IMR-90 (cell line): Measurements from ENCODE around the gene TMEM63A. TPM values are rescaled to one million over a fixed set of nuclear protein-coding genes. Genes with fewer than 3 reads are reported as not detected.

ENCODE experiments used
- ATAC-seq: fragments of 200-7000 bp; cut with Tn5 transposase; 2 replicates; pipeline ENCODE4 v1.9.1; 2020; ENCODE audit warnings: low read depth, mild to moderate bottlenecking, moderate library complexity
- BruUV-seq: library from RNA; stranded (reverse); fragments of 400-500 nt; replicated peaks from 2 replicates; lab custom pipeline; 2021; lab: Mats Ljungman, UMichigan
- CTCF ChIA-PET: fragments of 300-600 bp; formaldehyde crosslinking; extraction: SDS; loops from one replicate; lab custom pipeline; 2021; ENCODE audit warnings: antibody characterized with exemption; lab: Yijun Ruan, JAX
- POLR2A ChIA-PET: fragments of 300-600 bp; sonication (Branson Sonifier 250); formaldehyde crosslinking; loops from one replicate; lab custom pipeline; 2022; ENCODE audit warnings: antibody characterized with exemption; ENCODE audit not compliant: unreplicated experiment; lab: Charles Lee
- DNase-seq: peaks from one replicate; pipeline ENCODE4 v3.0.0; 2013
- H2AFZ ChIP-seq: replicated peaks from 2 replicates; pipeline ENCODE3; 2013; ENCODE audit warnings: low read length, mild to moderate bottlenecking; ENCODE audit not compliant: poor library complexity
- H2AK5ac ChIP-seq: 2 replicates; pipeline ENCODE4 v1.6.1; 2013; ENCODE audit warnings: low read depth, low read length, inconsistent platforms
- H2AK9ac ChIP-seq: replicated peaks from 2 replicates; pipeline ENCODE3; 2013; ENCODE audit warnings: mild to moderate bottlenecking, low read depth, low read length, moderate library complexity; ENCODE audit not compliant: poor library complexity
- H2BK120ac ChIP-seq: 2 replicates; pipeline ENCODE4 v1.6.1; 2013; ENCODE audit warnings: low read depth, low read length, inconsistent platforms
- H2BK15ac ChIP-seq: 3 replicates; pipeline ENCODE4 v1.6.1; 2013; ENCODE audit warnings: low read depth, low read length, inconsistent platforms
- H2BK20ac ChIP-seq: 2 replicates; pipeline ENCODE4 v1.6.1; 2013; ENCODE audit warnings: low read depth, mild to moderate bottlenecking, inconsistent platforms, low read length, moderate library complexity
- H2BK5ac ChIP-seq: 2 replicates; pipeline ENCODE4 v1.6.1; 2013; ENCODE audit warnings: mild to moderate bottlenecking, low read depth, low read length, inconsistent platforms; ENCODE audit not compliant: poor library complexity, severe bottlenecking
- H3K14ac ChIP-seq: replicated peaks from 2 replicates; pipeline ENCODE4 v1.6.1; 2013; ENCODE audit warnings: low read depth, low read length, inconsistent platforms
- H3K18ac ChIP-seq: 2 replicates; pipeline ENCODE4 v1.6.1; 2013; ENCODE audit warnings: low read depth, low read length, control low read depth
- H3K23ac ChIP-seq: 2 replicates; pipeline ENCODE4 v1.6.1; 2013; ENCODE audit warnings: low read depth, low read length, inconsistent platforms
- H3K27ac ChIP-seq: 2 replicates; pipeline ENCODE4 v1.5.1; 2013; ENCODE audit warnings: mild to moderate bottlenecking, control low read depth, low read length; ENCODE audit not compliant: insufficient read depth
- H3K27me3 ChIP-seq: 2 replicates; pipeline ENCODE4 v1.6.1; 2013; ENCODE audit warnings: low read length; ENCODE audit not compliant: control insufficient read depth, insufficient read depth
- H3K36me3 ChIP-seq: 2 replicates; pipeline ENCODE4 v1.6.1; 2013; ENCODE audit warnings: low read length, mixed read lengths; ENCODE audit not compliant: control insufficient read depth, insufficient read depth
- H3K4ac ChIP-seq: 2 replicates; pipeline ENCODE4 v1.6.1; 2013; ENCODE audit warnings: low read depth, low read length, inconsistent platforms
- H3K4me1 ChIP-seq: 2 replicates; pipeline ENCODE4 v1.6.1; 2013; ENCODE audit warnings: low read length, mixed read lengths; ENCODE audit not compliant: control insufficient read depth, insufficient read depth
- H3K4me2 ChIP-seq: 2 replicates; pipeline ENCODE4 v1.6.1; 2013; ENCODE audit warnings: low read depth, mild to moderate bottlenecking, control low read depth, low read length, moderate library complexity
- H3K4me3 ChIP-seq: 2 replicates; pipeline ENCODE4 v1.5.1; 2013; ENCODE audit warnings: low read depth, mild to moderate bottlenecking, control low read depth, low read length, moderate library complexity; ENCODE audit not compliant: insufficient read depth
- H3K56ac ChIP-seq: 2 replicates; pipeline ENCODE4 v1.6.1; 2013; ENCODE audit warnings: low read length, inconsistent platforms; ENCODE audit not compliant: insufficient read depth; ENCODE audit errors: extremely low read depth
- H3K79me1 ChIP-seq, 2 experiments: 2 replicates each; pipeline ENCODE4 v1.6.1; 2013; ENCODE audit warnings: low read length in 2 of 2, inconsistent platforms in 1 of 2, low read depth in 1 of 2
- H3K9ac ChIP-seq: 2 replicates; pipeline ENCODE4 v1.6.1; 2013; ENCODE audit warnings: low read depth, low read length, control low read depth
- H3K9me1 ChIP-seq: 2 replicates; pipeline ENCODE4 v1.6.1; 2013; ENCODE audit warnings: low read length, inconsistent platforms; ENCODE audit not compliant: insufficient read depth
- H3K9me3 ChIP-seq: 2 replicates; pipeline ENCODE4 v1.6.1; 2013; ENCODE audit warnings: low read length; ENCODE audit not compliant: control insufficient read depth, insufficient read depth
- H4K20me1 ChIP-seq: 2 replicates; pipeline ENCODE4 v1.6.1; 2013; ENCODE audit warnings: low read length, inconsistent platforms; ENCODE audit not compliant: insufficient read depth
- H4K5ac ChIP-seq: 2 replicates; pipeline ENCODE4 v1.6.1; 2013; ENCODE audit warnings: mild to moderate bottlenecking, low read depth, low read length, control low read depth
- H4K8ac ChIP-seq, 2 experiments: 2 replicates each; pipeline ENCODE4 v1.6.1; 2013; ENCODE audit warnings: low read depth in 2 of 2, low read length in 2 of 2, control low read depth in 1 of 2, inconsistent platforms in 1 of 2
- H4K91ac ChIP-seq: 2 replicates; pipeline ENCODE4 v1.6.1; 2013; ENCODE audit warnings: low read depth, low read length, inconsistent platforms; ENCODE audit not compliant: insufficient read depth
- BHLHE40 ChIP-seq: fragments of 150-350 bp; IDR thresholded peaks from 2 replicates; pipeline ENCODE4 v1.6.1; 2016; ENCODE audit warnings: mild to moderate bottlenecking, low read depth, low read length
- FOS ChIP-seq: fragments of 150-350 bp; IDR thresholded peaks from 2 replicates; pipeline ENCODE4 v1.6.1; 2016; ENCODE audit warnings: low read depth, low read length
- MAFK ChIP-seq: IDR thresholded peaks from 2 replicates; pipeline ENCODE4 v1.6.1; 2012; ENCODE audit warnings: low read depth, low read length, improper control_type of control experiment
- NFE2L2 ChIP-seq: fragments of 150-350 bp; IDR thresholded peaks from 2 replicates; pipeline ENCODE4 v1.6.1; 2016; ENCODE audit warnings: low read depth, mild to moderate bottlenecking, low read length
- RAD21 ChIP-seq: IDR thresholded peaks from 2 replicates; pipeline ENCODE4 v1.6.1; 2012; ENCODE audit warnings: low read length, improper control_type of control experiment
- RCOR1 ChIP-seq: IDR thresholded peaks from 2 replicates; pipeline ENCODE4 v1.6.1; 2012; ENCODE audit warnings: mild to moderate bottlenecking, low read length, improper control_type of control experiment; ENCODE audit not compliant: insufficient replicate concordance
- RFX5 ChIP-seq: IDR thresholded peaks from 2 replicates; pipeline ENCODE4 v1.8.0; 2012; ENCODE audit warnings: low read depth, mild to moderate bottlenecking, low read length, moderate library complexity
- WGBS, 2 experiments: methylation state at CpG; one replicate each; pipeline versions ENCODE4 v1.1.5 to v1.1.7; 2013; ENCODE audit warnings: missing lambda C conversion rate in 2 of 2; ENCODE audit not compliant: insufficient read length in 1 of 2; ENCODE audit errors: extremely low coverage in 2 of 2; 5-methylcytosine and 5-hydroxymethylcytosine counted together
- dilution Hi-C: fragments of 300-500 bp; cut with HindIII; formaldehyde crosslinking; loops from one replicate; pipeline ENCODE4 v1.14.3; 2018; ENCODE audit warnings: low sequenced_read_pairs; ENCODE audit not compliant: unreplicated experiment
- in situ Hi-C: fragments of 300-500 bp; cut with MboI; formaldehyde crosslinking; loops from 3 replicates; pipeline ENCODE4 v1.14.3; 2019; ENCODE audit warnings: low sequenced_read_pairs, inconsistent platforms, mixed read lengths
- intact Hi-C: fragments of 100-400 bp; cut with micrococcal nuclease; formaldehyde crosslinking; loops from 2 replicates; pipeline ENCODE4 v1.10.0; 2022
- polyA plus RNA-seq, 3 experiments: library from polyadenylated mRNA; depleted of rRNA; stranded (reverse); fragments of >200 nt; gene quantifications; 2 replicates each; pipeline ENCODE4 v1.2.3, GENCODE V29; 2012; ENCODE audit warnings: low replicate concordance in 1 of 3
- total RNA-seq: library from RNA; depleted of rRNA; stranded (reverse); fragments of >200 nt; gene quantifications from 2 replicates; pipeline ENCODE4 v1.2.3, GENCODE V29; 2012
- TF ChIP-seq, protein P1 (sequence below): fragments of 150-350 bp; IDR thresholded peaks from 2 replicates; pipeline ENCODE4 v1.6.1; 2017; ENCODE audit warnings: mild to moderate bottlenecking, antibody characterized with exemption, low read length, low read depth
- TF ChIP-seq, protein P2 (sequence below): fragments of 150-350 bp; IDR thresholded peaks from 2 replicates; pipeline ENCODE4 v1.6.1; 2016; ENCODE audit warnings: low read depth, mild to moderate bottlenecking, low read length, moderate library complexity, borderline replicate concordance

The TMEM63A gene
- total and polyA plus RNA-seq, 2 of the 4 experiments (the other 2 are of a cell fraction), result 4.7 to 23.3 TPM

DNA sequence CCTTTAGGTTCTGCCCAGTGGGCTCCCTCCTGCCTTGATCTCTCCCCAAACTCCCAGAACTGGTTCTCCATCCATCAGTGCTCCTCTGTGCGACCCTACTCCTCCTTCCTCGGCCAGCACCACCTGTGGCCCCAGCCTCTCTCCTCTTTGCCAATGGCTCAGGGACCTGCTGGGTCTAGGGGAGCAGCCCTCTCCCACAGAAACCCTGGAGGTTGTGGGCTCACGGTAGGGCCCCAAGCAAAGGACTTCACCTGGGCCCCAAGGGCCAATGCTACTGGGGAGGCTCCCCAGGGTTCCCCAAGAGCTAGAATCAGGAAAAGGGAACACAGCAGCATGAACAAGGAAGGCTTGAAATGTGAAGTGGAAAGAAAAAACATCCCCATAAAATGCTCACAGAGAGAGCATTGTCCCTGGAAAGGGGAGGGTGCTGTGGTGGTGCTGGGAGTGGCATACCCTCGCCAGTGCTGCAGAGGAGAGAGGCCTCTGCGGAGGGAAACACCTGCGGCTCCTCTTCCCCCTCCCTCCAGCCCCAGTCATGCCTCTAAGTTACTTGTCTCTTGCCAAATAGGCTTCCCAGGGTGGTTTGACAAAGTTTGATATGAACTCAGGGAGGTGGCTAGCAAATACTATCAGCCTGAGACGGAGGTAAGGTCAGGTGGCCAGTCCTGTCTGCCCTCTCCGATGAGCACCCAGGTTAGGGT is 2.5 kb downstream of the TMEM63A start:
- H2BK5ac ChIP-seq, result no peak overlapping the region
- peaks cover 35% of the 10 kb centered on the region for H4K20me1 ChIP-seq
- no peak overlapping the region for H3K18ac ChIP-seq
- no peak overlapping the region for H3K4ac ChIP-seq
- peaks cover 13% of the 10 kb centered on the region; the same call in 1 of the 2 replicates for H3K36me3 ChIP-seq
- no peaks in the 10 kb centered on the region for H3K9me3 ChIP-seq
- intact Hi-C loops (no loop called here), dilution Hi-C loops (no loop called here), in situ Hi-C loops (no loop called here)
- H4K91ac ChIP-seq, result no peak overlapping the region
- peaks cover 12% of the 10 kb centered on the region; the same call in 1 of the 2 replicates for H3K4me1 ChIP-seq
- H2BK120ac ChIP-seq, result no peak overlapping the region
- ChIA-PET CTCF (no interaction called here), POLR2A (no interaction called here)
- H3K4me2 ChIP-seq, result no peak overlapping the region
- no peak overlapping the region for H2BK20ac ChIP-seq
- no peak overlapping the region for H3K27ac ChIP-seq
- H3K4me3 ChIP-seq, result no peak overlapping the region
- no peak overlapping the region for H3K56ac ChIP-seq
- no peak overlapping the region for H3K14ac ChIP-seq
- H4K5ac ChIP-seq, result no peak overlapping the region
- ATAC-seq (no peak), DNase-seq (no peak)
- H2BK15ac ChIP-seq, result no peak overlapping the region
- H2AK9ac ChIP-seq, result no peak overlapping the region
- H3K9ac ChIP-seq, result no peak overlapping the region
- no peak overlapping the region for H3K23ac ChIP-seq
- no peaks in the 10 kb centered on the region for H3K27me3 ChIP-seq
- no peak overlapping the region for H2AK5ac ChIP-seq
- TF ChIP-seq, protein P1, sequence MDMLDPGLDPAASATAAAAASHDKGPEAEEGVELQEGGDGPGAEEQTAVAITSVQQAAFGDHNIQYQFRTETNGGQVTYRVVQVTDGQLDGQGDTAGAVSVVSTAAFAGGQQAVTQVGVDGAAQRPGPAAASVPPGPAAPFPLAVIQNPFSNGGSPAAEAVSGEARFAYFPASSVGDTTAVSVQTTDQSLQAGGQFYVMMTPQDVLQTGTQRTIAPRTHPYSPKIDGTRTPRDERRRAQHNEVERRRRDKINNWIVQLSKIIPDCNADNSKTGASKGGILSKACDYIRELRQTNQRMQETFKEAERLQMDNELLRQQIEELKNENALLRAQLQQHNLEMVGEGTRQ, result no peak
- TF ChIP-seq FOS, result no peak
- no peak for TF ChIP-seq RAD21
- no peak for TF ChIP-seq RCOR1
- TF ChIP-seq MAFK, result no peak
- TF ChIP-seq NFE2L2, result no peak
- no peak for TF ChIP-seq RFX5
- TF ChIP-seq, protein P2, sequence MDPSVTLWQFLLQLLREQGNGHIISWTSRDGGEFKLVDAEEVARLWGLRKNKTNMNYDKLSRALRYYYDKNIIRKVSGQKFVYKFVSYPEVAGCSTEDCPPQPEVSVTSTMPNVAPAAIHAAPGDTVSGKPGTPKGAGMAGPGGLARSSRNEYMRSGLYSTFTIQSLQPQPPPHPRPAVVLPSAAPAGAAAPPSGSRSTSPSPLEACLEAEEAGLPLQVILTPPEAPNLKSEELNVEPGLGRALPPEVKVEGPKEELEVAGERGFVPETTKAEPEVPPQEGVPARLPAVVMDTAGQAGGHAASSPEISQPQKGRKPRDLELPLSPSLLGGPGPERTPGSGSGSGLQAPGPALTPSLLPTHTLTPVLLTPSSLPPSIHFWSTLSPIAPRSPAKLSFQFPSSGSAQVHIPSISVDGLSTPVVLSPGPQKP, result no peak
- TF ChIP-seq BHLHE40, result no peak
- H3K79me1 ChIP-seq, result peaks cover 21 to 74% of the 10 kb centered on the region in 2 experiments
- no peak overlapping the region for H4K8ac ChIP-seq
- no TSS peak for BruUV-seq
- no CpG with 5 or more reads among the region's 8 CpGs for WGBS, 2 experiments
- peaks cover 14% of the 10 kb centered on the region for H3K9me1 ChIP-seq
- no peak overlapping the region for H2AFZ ChIP-seq
